IPS-15b (cell line): ENCODE data around the gene TMEM232.
"Not testable (repeated sequence)": the region's sequence is repeated elsewhere in the genome, so short reads cannot be mapped to it uniquely, and the experiment has no call there.

Experiments
- H3K27me3 ChIP-seq: one replicate; pipeline ENCODE4 v1.6.1; 2013; ENCODE audit warnings: low read length; ENCODE audit not compliant: control insufficient read depth, insufficient read depth
- H3K36me3 ChIP-seq: one replicate; pipeline ENCODE4 v1.6.1; 2013; ENCODE audit warnings: low read length; ENCODE audit not compliant: control insufficient read depth, insufficient read depth
- H3K4me1 ChIP-seq: one replicate; pipeline ENCODE4 v1.6.1; 2013; ENCODE audit warnings: mild to moderate bottlenecking, low read length; ENCODE audit not compliant: control insufficient read depth, insufficient read depth
- H3K4me3 ChIP-seq: one replicate; pipeline ENCODE4 v1.5.1; 2013; ENCODE audit warnings: low read depth, low read length
- H3K9ac ChIP-seq: one replicate; pipeline ENCODE4 v1.6.1; 2013; ENCODE audit warnings: low read depth, mild to moderate bottlenecking, low read length
- H3K9me3 ChIP-seq: one replicate; pipeline ENCODE4 v1.6.1; 2013; ENCODE audit warnings: mild to moderate bottlenecking, low read length; ENCODE audit not compliant: control insufficient read depth, insufficient read depth

Gene TMEM232

DNA sequence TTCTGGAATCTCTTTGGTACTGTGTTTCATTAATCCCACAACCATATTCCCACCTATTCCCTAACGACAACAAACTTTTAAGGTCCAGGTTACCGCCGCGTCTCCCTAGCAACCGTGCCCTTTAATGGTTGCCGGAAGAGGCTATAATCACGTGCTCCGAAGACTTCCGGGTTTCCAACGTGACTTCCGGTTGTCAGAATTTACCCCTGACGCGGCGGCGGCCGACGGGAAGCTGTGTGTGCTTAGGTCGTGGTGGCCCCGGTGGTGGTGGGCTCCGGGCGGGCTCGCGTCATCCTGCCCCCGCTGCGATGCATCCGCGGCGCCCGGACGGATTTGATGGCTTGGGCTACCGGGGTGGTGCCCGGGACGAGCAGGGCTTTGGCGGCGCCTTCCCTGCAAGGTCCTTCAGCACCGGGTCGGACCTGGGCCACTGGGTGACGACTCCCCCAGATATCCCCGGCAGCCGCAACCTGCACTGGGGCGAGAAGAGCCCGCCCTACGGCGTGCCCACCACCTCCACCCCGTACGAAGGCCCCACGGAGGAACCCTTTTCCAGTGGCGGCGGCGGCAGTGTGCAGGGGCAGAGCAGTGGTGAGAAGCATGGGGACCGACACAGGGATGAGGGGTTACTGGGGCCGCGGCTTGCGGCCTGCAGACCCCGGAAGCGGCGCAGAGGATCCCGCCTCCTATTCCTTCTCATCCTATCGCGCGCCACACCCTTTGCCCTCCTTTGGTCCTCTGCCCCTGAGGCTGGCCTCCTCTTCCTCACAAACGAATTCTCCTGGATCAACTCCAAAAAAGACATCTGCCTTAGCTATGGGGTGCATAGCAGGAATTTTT, 12.6 kb upstream of the TMEM232 start, which contains the start of gene SLC25A46:
TSS of gene SLC25A46 (plus strand) at position 196 of the 840 bp plus-strand sequence. CDS start at position 309, 113 bp downstream.
- no peaks in the 10 kb centered on the region for H3K36me3 ChIP-seq
- peak within 1 kb of the TSS; percentile 71 for H3K9ac ChIP-seq
- no peaks in the 10 kb centered on the region for H3K4me1 ChIP-seq
- peak within 1 kb of the TSS; percentile 82 for H3K4me3 ChIP-seq
- H3K9me3 ChIP-seq, result no peaks in the 10 kb centered on the region
- H3K27me3 ChIP-seq, result no peaks in the 10 kb centered on the region

DNA sequence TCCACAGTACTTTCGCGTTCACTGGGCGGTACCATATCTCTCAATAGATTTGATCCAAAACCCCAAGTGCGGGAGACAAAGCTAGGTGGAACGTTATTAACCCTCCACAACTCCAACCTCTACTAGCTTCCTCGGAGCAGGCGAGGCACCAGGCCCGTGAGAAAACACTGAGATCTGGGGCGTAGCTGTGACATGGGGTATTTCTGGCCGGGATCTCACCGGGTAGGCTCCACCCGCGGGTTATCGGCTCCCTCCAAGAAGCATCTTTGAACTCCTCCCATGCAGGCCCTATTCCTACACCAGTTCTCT, 12.0 kb upstream of the TMEM232 start:
- Histone ChIP-seq H3K4me3 (peak overlapping the region; percentile 82), H3K27me3 (no peaks in the 10 kb centered on the region), H3K9ac (peak overlapping the region; percentile 4), H3K9me3 (no peaks in the 10 kb centered on the region), H3K4me1 (no peaks in the 10 kb centered on the region), H3K36me3 (no peaks in the 10 kb centered on the region)

DNA sequence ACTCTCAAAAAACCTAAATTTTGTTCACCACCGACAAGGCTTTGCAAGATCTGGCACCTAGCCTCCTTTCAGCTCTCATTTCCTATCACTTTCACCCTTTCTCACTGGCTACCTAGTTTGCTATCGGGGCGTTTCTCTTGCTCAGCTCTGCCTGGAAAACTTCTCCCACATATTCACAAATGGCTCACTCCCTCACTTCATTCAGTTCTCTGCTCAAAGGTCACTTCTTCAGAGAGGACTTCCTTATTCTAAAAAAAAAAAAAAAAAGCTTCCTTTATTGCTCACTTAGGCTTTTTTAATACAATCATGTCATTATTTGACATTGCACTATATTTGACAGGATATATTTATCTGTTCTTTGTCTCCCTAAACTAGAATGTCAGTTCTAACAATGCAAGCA, 10.3 kb upstream of the TMEM232 start:
- H3K4me1 ChIP-seq, result no peaks in the 10 kb centered on the region
- no peak overlapping the region for H3K9ac ChIP-seq
- H3K27me3 ChIP-seq, result no peaks in the 10 kb centered on the region
- no peaks in the 10 kb centered on the region for H3K9me3 ChIP-seq
- H3K4me3 ChIP-seq, result no peak overlapping the region
- H3K36me3 ChIP-seq, result no peaks in the 10 kb centered on the region

DNA sequence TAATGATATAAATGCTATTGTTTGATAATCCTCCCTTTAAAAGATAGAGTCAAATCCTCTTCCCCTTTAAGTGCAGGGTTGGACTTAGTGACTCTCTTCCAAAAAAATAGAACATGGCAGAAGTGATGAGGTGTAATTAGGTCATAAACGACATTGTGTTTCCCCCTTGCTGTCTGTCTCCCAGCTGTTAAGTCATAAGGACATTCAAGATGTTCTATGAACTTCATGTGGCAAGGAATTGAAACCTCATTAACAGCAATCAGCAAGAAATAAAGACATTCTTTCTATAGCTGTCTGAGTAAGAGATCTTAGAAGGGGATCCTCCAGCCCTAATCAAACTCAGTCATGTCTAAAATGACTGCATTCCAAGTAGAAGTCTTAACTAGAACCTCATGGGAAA, 9.1 kb upstream of the TMEM232 start:
- no peaks in the 10 kb centered on the region for H3K36me3 ChIP-seq

DNA sequence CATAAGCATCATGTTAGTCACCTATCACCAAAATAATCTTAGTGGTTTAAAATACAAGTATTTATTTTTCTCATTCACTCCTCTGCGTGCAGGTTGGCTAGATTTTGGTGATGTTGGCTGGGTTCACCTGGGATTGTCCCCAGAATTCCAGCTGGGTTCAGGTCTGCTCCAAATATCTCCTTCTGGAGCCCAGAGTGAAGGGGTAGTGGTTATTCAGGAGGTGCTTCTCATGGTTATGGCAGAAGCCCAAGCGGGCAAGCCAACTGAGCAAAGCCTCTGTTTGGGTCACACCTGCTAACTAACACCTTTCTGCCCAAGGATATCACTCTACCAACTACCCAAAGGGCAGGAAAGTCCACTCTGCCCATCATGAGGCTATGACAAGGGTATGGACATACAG, 7.6 kb upstream of the TMEM232 start:
- Histone ChIP-seq H3K4me1 (no peaks in the 10 kb centered on the region), H3K27me3 (no peaks in the 10 kb centered on the region), H3K9me3 (no peaks in the 10 kb centered on the region), H3K4me3 (no peak overlapping the region), H3K9ac (no peak overlapping the region), H3K36me3 (no peaks in the 10 kb centered on the region)

More for the DNA sequence above, 9.1 kb upstream of the TMEM232 start:
- Histone ChIP-seq H3K9me3 (no peaks in the 10 kb centered on the region), H3K27me3 (no peaks in the 10 kb centered on the region), H3K9ac (no peak overlapping the region), H3K4me1 (no peaks in the 10 kb centered on the region), H3K4me3 (no peak overlapping the region)

DNA sequence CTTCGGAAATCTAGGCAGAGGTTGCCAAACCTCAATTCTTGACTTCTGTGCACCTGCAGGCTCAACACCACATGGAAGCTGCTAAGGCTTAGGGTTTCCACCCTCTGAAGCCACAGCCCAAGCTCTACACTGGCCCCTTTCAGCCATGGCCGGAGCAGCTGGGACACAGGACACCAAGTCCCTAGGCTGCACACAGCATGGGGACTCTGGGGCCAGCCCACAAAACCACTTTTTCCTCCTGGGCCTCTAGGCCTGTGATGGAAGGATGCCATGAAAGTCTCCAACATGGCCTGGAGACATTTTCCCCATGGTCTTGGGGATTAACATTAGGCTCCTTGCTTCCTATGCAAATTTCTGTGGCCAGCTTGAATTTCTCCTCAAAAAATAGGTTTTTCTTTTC, 5.0 kb upstream of the TMEM232 start:
- H3K9me3 ChIP-seq, H3K4me3 ChIP-seq, H3K36me3 ChIP-seq, H3K27me3 ChIP-seq, H3K4me1 ChIP-seq, H3K9ac ChIP-seq: not testable (repeated sequence)

DNA sequence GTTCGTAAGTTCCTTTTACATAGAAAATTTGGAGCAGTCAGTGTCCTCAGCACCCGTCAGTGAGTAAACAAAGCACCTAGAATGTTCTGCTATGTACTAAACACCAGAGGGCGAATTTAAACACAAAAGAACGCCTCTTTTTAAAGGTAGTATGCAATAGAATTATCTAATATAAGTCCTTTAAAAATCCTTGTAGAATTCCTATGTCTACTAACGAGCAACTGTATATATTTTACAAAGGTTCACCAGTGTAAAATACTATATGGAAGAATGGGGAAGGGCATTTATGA, 499 bp upstream of the TMEM232 start:
- H3K4me1 ChIP-seq, result no peaks in the 10 kb centered on the region
- H3K36me3 ChIP-seq, result no peaks in the 10 kb centered on the region
- no peaks in the 10 kb centered on the region for H3K9me3 ChIP-seq
- H3K27me3 ChIP-seq, result no peaks in the 10 kb centered on the region
- H3K4me3 ChIP-seq, result peak overlapping the region; percentile 47
- H3K9ac ChIP-seq, result no peak overlapping the region

DNA sequence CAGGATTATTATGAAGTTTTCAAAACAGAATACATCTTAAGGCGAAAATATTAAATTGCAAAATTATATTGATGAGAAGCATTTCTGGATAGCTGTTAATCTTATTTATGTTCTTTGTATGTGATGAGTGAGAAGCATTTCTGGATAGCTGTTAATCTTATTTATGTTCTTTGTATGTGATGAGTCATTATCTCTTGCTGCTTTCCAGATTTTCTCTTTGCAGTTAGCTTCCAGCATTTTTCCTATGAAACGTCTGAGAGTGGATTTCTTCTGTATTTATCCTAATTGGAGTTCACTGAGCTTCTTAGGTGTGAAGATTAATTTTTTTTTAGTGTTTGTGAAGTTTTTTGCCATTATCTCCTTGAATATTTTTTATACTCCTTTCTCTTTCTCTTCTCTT, 8.2 kb downstream of the TMEM232 start:
- no peaks in the 10 kb centered on the region for H3K4me1 ChIP-seq
- no peaks in the 10 kb centered on the region for H3K27me3 ChIP-seq
- no peak overlapping the region for H3K9ac ChIP-seq
- no peaks in the 10 kb centered on the region for H3K36me3 ChIP-seq
- no peak overlapping the region for H3K4me3 ChIP-seq
- H3K9me3 ChIP-seq, result no peaks in the 10 kb centered on the region

DNA sequence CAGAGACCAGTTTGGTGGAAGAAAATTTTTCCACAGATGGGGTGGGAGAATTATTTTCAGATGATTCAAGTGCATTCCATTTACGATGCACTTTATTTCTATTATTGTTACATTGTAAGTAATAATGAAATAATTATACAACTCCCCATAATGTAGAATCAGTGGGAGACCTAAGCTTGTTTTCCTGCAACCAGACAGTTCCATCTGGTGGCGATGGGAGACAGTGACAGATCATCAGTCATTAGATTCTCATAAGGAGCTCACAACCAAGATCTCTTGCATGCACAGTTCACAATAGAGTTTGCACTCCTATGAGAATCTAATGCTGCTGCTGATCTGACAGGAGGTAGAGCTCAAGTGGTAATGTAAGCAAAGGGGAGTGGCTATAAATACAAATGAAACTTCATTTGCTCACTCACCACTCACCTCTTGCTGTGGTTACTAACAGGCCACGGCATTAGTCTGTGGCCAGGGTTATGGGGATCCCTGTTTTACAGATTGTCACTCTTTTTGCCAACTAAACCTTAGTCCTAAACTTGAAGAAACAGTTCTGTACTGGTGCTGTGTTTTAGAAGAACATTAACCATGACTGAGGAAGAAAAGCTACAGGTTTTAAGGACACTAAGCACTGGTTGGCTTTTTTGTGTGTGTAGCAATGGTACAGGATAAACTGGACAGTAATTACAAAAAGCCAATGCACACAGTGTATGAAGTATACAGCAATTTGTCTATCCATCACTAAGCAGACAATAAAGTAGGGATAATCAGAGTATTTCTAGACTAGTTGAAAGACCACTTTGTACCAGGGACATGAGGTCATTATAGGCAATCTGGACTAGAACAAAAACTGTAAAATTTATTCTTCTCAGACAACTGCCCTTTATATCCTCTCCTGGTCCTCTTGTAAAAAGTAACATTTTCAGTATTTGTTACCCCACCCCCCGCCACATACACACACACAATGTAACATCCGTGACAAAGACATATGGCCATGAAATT, 9.9 kb downstream of the TMEM232 start:
- H3K36me3 ChIP-seq, result no peaks in the 10 kb centered on the region
- no peak overlapping the region for H3K9ac ChIP-seq
- no peaks in the 10 kb centered on the region for H3K27me3 ChIP-seq
- H3K4me1 ChIP-seq, result no peaks in the 10 kb centered on the region
- no peak overlapping the region for H3K4me3 ChIP-seq
- no peaks in the 10 kb centered on the region for H3K9me3 ChIP-seq

DNA sequence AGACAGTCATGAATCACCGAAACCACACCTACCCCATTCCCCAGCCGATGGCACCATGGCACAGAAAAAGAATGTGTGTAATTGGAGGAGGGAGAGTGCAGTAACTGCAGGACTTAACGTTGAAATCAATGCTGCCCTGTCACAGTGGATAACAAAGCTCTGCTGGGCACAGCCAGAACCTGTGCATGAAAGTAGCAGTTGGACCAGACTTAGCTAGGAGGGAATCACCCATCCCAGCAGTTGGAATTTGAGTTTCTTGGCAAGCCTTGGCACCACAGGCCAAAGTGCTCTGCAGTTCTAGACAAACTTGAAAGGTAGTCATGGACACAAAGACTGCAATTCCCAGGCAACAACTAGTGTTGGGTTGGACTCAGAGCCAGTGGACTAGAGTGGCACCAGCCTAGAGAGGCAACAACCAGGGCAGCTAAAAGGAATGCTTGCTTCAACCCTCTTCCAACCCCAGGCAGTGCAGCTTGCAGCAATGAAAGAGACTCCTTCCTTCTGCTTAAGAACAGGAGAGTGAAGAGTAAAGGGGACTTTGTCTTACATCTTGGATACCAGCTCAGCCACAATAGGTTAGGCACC, 19.1 kb downstream of the TMEM232 start:
- H3K36me3 ChIP-seq, result no peaks in the 10 kb centered on the region
- no peaks in the 10 kb centered on the region for H3K27me3 ChIP-seq
- no peak overlapping the region for H3K9ac ChIP-seq
- H3K9me3 ChIP-seq, result no peaks in the 10 kb centered on the region
- H3K4me1 ChIP-seq, result no peaks in the 10 kb centered on the region
- H3K4me3 ChIP-seq, result no peak overlapping the region

DNA sequence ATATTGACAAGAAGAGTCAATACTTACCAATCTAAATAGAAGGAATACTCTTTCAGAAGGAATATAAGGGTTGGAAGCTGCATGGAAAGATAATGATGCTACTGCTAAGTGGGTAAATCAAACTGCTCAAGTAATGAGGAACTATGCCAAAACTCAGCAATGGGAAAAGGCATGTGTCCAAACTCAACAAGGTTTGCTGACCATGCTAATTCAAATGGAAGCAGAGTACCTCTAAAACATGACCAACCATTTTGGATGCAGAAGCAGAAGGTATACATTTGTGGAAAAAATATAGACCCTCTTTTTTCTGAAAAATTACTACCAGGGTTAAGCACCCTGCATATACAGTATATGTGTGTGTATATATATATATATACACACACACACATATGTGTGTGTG, 21.1 kb downstream of the TMEM232 start:
- Histone ChIP-seq H3K27me3 (no peaks in the 10 kb centered on the region), H3K36me3 (no peaks in the 10 kb centered on the region), H3K4me3 (no peak overlapping the region), H3K4me1 (no peaks in the 10 kb centered on the region), H3K9me3 (no peaks in the 10 kb centered on the region), H3K9ac (no peak overlapping the region)
